Measurements from ENCODE around the gene TAOK2.
A peak's percentile ranks its signal among the peaks of the same experiment; 100 is the strongest.
"Not testable (repeated sequence)": the region's sequence is repeated elsewhere in the genome, so short reads cannot be mapped to it uniquely, and the experiment has no call there.

The TAOK2 gene

DNA sequence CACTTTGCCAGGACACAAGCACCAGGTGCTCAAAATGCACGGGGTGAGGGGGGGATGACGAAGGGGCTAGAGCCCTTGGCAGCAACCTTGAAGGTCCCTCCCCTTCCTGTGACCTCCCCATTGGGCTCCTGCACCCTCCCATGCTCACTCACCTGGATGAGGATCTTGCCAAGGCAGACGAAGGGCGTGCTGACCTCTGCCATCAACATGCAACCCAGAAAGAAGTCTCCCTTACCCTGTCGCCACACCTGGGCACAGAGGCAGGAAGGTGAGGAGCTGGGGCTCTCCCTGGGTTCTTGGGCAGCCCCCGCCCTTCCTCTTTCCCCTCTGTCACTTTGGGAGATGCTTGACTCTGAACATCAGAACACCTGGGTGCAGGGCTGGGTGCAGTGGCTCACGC, 51.9 kb downstream of the TAOK2 start:
- no peak for DNase-seq

DNA sequence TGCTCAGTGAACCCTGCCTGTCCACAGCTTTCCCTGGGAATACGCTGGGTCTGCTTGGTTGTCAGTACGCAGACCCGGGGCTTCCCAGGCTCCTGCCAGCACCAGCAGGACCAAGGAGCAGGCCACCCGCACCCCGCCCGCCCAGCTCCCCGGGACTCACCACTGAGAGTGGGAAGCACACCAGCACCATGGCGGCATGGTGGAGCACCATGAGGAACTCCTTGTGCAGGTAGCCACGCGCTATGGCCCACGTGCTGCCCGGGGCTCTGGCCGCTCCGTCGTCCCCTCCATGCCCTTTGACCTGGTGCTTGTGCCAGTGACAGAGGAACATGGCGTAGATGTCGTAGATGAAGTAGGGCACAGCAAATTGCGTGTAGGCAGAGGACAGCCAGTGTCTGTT, 52.8 kb downstream of the TAOK2 start:
- DNase-seq: no peak

DNA sequence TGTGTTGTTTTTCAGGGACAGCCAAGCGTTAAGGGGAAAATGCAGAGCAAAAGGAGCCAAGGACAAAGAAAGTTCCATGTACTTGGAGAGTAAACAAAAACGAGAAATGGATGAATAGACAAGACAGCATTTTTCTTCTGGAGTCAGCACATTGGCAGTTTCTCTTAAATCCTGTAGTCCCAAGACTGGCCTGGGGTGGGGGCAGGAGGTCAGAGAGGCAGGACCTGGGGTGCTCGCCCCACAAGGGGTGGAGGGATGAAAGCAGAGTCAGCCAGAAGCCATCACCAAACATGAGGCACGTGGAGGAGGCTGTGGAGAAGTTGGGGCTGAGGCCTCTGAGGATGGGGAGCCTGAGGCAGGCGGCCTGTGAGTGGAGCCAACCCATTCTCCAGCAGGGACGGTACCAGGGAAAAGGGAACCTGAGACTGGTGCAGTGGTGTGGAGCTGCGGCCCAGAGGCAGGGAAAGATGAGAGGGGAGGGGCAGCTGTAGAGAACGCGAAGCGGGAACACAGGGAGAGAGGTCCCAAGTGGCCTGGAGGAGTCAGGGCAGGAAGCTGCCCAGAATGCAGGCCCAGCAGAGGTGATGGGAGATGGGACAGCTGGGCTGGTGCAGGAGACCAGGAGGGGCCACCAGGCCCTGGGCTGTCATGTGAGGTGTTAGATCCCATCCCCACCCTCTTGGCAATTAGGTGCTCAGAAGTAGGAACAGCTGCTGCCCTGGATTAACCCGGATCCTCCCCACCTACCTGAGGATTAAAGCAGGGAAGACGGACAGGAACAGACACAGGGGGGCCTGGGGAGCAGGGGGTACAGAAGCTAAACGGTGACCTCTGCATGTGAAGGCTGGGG, 54.1 kb downstream of the TAOK2 start:
- DNase-seq: no peak

- no peak for DNase-seq
These were observed 54.9 kb downstream of the TAOK2 start for GRCh38 chr16:30028438-30029076.

DNA sequence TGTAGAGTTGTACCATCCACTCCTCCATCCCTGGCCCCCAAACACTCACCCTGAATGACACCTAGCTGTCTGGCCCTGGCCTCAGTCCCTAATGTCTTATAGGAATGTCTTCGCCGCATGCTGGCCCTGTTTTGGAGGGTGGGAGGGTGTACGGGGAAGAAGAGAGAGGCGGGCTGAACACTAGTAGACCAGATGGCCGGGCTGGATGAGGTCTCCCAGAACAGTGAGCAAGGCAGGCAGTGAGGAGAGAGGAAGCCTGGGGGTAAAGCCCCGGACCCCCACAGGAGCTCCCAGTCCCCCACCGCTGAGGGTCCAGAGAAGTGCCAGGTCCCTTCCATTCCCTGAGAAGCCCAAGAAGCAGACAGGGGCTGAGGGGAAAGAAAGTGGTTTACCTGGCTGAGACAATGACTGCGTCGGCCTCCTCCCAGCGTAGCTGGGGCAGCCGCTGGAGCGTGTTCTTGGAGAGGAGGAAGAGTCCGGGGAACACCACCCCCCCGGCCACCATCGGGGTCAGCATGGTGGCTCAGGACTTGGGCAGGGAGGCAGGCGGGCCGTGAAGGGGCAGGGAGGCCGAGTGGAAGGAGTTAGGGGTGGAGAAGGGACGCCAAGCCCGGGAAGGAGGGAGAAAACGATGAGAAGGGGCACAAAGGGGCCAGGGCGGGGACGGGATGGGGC, 56.5 kb downstream of the TAOK2 start:
- no peak for DNase-seq

DNA sequence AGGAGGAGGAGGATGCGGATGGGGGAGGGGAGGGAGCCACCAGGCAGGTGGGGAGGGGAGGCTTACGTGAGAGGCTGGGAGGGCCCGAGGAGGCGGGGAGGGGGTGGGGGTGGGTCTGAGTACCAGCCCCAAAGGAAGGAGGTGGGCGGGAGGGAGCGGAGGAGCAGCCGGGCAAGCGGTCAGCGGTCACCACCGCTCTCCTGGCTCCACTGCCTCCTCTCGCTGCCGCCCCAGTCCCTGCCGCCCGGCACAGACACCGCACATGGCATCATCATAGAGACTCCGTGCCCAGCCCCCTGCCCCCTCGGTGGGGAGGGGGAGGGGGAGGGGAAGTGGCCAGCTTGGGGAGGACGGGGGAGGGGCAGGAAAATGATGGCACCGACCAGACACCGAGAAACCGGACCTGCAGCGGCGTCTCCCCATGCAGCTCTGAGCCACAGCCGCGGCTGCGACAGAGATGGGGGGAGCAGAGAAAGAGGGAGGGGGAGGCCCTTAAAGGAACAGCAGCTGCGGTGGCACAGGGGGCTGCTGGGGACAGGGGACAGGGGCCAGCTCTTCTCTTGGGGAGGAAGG, 57.3 kb downstream of the TAOK2 start, which contains the start of gene TLCD3B:
TLCD3B (minus strand) TSS at position 431 of the 573 bp plus-strand sequence. CDS start 744 bp downstream, outside the sequence.
- peak in 1 of 2 experiments; percentile 20 for DNase-seq

DNA sequence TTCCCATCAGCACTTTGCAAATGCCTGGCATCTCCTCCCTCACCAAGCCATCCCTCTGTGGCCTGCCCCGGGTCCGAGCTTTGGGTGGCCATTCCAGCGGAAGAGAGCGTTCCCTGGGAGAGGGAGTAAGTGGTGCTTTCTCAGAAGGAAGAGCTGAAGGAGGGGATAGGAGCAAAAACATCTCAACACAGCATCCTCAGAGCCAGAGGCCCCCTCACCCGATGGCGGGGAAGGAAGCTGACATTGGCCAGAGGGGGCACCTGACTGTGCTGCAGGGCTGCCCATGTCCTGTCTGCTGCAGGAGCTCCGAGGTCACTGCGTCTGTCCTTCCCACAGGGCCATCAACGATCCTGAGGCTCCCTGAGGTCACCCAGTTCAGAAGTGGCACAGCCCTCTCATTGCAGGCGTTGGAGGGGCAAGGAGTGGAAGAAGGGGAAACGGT, 57.8 kb downstream of the TAOK2 start:
- DNase-seq: no peak

GRCh38 chr16:30032083-30032819, 58.6 kb downstream of the TAOK2 start:
- DNase-seq: peak; percentile 75 to 78

- DNase-seq: no peak
These were observed 59.6 kb downstream of the TAOK2 start for GRCh38 chr16:30033270-30033669.

DNA sequence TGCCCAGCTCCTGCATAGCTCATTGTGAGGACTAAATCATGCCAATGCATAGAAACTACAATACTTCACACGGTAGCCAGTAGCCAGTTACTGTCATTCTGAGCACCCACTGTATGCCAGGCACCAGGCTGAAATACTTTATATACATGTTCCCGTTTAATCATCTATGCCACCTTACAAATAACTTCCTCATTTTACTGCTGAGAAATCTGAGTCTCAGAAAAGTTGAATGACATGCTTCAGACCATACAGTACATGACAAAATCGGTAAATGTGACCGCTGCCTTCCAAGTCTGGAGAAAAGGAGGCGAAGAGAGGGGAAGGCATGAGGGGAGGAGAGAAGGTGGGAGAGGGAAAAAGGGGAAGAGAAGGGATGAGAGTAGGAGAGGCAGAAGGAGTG, 66.6 kb downstream of the TAOK2 start:
- DNase-seq: no peak

GRCh38 chr16:30040690-30041089, 67.0 kb downstream of the TAOK2 start:
- DNase-seq: not testable (repeated sequence)

GRCh38 chr16:30041841-30042240, 68.2 kb downstream of the TAOK2 start:
- DNase-seq: peak in 1 of 2 experiments; percentile 14
